HG03558 (cell line): ENCODE data around the gene COL23A1.
"Not testable (repeated sequence)": the region's sequence is repeated elsewhere in the genome, so short reads cannot be mapped to it uniquely, and the experiment has no call there.

Source experiments
- ATAC-seq: cut with Tn5 transposase; IDR thresholded peaks from one replicate; pipeline ENCODE4 v1.9.1; 2021; ENCODE audit warnings: moderate number of reproducible peaks; ENCODE audit not compliant: unreplicated experiment; ENCODE audit errors: extremely low read depth

The COL23A1 gene

GRCh38 chr5:178265746-178266145, 324.4 kb downstream of the COL23A1 start:
- no peak for ATAC-seq

GRCh38 chr5:178264044-178264443, 326.1 kb downstream of the COL23A1 start:
- no peak for ATAC-seq

- ATAC-seq: no peak
Observed at GRCh38 chr5:178261666-178262600, 328.3 kb downstream of the COL23A1 start.

DNA sequence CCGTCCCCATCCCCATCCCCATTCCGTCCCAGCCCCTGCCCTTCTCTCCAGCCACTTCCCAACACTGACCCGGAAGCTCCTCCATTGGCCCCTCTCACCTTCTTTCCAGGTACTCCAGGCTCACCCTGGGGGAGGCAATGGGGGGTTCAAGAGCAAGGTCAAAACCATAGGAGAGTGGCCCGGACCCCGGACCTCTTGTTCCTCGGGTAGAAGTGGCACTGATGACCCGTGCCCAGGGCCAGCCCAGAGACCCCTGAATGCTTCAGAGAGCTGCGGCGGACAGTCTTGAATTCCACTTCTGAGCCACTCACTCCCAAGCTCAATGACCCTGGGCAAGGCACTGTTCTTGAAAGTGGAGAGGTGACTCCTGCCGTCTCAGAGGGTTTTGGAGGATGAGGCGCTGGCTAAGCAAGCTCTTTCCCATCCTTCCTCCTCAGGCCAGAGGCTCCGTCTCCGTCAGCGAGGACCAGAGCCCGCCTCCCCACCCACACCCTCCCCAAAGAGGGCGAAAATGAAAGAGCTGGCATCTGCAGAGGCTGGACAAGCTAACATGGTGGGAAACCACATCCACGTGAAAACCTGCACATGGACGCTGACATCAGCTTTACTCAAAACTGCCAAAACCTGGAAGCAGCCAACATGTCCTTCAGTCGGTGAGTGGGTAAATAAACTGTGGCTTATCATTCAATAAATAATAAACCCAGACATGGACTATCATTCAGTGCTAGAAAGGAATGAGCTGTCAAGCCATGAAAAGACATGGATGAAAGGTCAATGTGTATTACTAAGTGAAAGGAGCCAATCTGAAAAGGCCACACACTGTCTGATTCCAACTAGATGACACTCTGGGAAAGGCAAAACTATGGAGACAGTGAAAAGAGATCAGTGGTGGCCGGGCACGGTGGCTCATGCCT, 330.3 kb downstream of the COL23A1 start:
- no peak for ATAC-seq

DNA sequence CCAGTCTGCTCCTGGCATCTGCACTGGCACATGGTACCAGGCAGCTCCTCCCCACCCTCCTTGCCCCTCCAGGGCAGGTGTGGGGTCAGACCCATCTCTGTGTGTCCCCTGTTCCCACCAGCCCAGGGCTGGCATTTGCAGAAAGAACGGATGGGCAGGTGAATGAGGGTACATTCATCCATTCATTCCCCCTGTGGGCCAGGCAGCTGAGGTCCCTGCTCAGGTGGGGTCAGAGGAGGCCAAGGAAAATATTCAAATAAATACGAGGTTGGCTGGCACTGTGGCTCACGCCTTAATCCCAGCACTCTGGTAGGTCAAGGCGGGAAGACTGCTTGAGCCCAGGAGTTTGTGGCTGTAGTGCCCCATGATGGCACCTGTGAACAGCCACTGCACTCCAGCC, 332.5 kb downstream of the COL23A1 start:
- ATAC-seq: no peak

DNA sequence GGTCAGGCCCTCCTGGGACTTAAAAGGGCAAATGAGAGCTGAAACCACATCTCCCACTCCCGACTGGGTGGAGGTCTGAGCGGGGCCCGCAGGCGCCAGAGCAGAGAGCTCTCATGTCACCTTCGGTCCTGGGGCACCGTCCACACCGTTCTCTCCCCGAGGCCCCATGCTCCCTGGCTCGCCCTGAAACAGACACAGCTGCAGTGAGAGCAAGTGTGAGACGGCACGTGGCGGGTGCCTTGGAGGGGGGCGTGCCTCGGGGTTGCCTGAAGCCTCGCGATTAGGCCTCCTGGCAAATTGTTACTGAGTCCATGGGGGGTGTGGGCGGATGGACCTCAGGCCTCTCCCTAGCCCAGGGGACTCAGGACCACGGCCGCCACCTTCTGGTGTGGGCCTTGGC, 333.4 kb downstream of the COL23A1 start:
- no peak for ATAC-seq

DNA sequence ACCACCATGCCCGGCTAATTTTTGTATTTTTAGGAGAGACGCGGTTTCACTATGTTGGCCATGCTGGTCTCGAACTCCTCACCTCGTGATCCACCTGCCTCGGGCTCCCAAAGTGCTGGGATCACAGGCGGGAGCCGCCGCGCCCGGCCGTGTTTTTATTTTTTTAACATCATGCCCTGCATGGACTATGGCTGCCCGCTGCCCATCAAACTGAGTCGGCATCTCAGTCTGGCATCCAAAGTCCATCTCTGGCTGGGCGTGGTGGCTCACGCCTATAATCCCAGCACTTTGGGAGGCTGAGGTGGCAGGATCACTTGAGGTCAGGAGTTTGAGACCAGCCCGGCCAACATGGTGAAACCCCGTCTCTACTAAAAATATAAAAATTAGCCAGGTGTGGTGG, 336.6 kb downstream of the COL23A1 start:
- not testable (repeated sequence) for ATAC-seq

DNA sequence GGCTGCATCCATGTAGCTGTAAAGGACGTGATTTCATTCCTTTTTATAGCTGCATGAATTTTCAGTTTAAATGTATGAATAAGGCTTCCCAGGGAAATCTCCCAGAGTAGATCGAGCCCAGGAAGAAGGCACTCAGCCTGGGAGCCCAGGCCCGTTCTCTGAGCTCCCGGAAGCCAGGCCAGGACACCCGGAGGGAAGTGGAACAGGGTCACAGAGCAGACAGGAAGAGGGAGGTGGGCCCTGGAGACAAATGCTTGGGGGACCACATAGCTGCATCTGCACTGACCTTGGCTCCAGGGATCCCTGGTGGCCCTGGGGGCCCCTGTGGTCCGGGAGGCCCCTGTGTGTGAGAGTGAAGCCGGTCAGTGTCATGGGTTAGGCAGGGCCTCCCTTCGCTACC, 337.9 kb downstream of the COL23A1 start:
- no peak for ATAC-seq

- no peak for ATAC-seq
Observed at GRCh38 chr5:178250263-178250662, 339.9 kb downstream of the COL23A1 start.

DNA sequence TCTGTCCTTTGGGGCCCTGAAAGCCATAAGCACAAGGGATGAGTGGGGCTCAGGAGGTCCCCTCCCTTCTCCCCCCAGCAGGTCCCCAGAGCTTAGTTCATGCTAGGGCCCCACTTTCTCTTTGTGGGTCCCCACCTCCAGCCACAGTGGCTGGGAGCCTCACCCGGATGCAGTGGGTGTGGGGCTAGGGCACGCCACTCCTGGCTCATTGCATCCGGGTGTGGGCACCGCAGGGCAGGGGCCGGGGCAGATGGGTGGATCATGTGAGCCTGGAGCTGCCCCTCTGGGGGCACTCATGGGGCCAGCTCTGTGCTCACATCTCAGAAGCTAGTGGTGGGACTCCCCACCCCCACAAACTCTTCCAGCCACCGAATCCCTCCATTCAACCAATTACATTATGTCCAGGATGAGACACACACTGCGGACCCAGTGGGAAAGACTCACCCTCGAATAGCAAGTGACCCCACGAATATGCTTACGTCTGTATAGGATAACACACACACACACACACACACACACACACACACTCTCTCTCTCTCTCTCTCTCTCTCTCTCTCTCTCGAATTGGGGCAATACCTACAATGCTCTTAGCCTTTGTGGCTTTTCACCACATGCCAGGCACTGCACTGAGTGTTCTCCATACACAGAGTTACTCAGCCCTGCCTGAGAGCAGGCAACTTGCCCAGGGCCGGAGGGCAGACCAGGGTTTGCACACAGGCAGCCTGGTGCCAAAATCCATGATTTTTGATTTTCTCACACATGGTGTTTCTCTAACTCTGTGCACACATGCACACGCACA, 340.8 kb downstream of the COL23A1 start:
- ATAC-seq: no peak

DNA sequence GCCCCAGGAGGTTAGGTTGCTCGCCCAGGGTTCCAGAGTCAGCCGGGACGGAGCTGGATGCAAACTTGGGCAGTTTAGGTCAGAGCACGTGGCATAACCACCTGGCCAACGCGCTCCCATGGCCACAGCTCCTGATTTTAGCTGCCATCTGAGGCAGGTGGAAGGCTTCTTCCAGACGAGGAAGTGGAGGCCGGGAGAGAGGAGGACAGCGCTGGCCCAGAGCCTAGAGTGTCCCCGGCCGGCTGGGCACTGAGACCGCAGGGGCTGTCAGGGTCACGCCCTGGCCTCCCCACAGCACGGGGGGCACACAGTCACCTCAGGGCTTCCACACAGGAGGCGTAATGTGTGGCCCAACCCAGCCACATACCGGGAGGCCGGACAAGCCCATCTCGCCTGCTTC, 341.4 kb downstream of the COL23A1 start:
- no peak for ATAC-seq

DNA sequence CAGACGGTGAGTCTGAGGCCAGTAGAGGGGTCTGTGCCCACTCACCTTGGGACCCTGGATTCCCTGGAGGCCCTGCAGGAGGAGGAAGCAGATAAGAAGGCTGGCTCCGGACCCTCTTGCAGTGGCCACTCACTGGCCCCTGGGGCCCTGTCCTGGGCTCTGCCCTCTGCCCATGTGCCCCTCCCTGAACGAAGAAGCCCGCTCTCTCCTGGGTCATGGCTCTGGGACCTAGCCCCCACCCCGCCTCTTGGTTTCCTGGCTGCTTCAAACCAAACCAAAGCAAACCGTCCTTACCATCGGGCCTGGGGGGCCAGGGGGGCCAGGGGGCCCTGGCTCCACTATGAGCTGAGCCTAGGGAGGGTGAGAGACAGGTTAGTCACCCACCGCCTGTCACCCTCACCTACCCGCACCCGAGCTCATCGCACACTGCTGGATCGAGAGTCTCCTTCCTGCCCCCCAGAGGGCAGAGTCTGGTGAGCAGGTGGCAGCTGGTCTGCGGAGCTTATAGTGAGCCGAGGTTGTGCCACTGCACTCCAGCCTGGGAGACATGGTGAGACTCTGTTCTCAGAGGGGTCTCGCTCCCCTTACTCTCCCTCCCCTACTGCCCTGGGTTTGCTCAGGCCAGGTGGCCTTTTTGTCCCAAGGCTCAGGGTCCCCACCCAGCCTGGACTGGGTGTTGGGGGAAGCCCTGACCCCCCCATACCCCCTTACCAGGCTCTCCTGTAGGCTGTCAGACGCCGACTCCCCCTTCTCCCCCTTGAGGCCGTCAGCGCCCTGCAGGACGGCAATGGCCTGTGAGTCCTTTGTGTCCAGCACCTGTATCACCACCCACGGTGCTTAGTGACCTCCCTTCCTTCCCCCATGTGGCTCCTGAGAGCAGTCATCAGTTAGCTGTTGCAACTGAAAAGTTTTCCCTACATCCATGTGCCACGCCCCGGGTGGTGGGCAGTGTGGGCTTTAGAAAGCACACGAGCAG, 342.4 kb downstream of the COL23A1 start:
- ATAC-seq: no peak

- ATAC-seq: no peak
Observed at GRCh38 chr5:178246624-178247279, 343.4 kb downstream of the COL23A1 start.

- no peak for ATAC-seq
Observed at GRCh38 chr5:178245389-178245788, 344.8 kb downstream of the COL23A1 start.

DNA sequence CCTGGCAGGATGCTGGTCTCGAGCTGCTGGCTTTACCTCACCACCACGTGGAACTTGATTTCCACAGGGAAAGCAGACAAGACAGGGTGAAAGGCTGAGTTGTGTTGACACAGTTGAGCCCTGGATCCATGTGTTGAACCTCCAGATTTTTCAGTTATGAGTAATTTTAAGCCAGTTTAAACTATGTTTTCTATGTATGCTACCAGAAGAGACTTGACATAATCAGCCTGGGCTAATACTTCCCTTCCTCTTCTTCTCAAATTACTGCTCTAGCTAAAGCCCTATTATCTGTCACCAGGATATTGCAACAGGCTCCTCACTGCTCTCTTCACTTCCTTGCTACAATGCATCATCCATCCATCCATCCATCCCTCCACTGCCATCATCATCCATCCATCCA, 345.6 kb downstream of the COL23A1 start:
- ATAC-seq: no peak

- ATAC-seq: no peak
Observed at GRCh38 chr5:178242416-178242815, 347.8 kb downstream of the COL23A1 start.

DNA sequence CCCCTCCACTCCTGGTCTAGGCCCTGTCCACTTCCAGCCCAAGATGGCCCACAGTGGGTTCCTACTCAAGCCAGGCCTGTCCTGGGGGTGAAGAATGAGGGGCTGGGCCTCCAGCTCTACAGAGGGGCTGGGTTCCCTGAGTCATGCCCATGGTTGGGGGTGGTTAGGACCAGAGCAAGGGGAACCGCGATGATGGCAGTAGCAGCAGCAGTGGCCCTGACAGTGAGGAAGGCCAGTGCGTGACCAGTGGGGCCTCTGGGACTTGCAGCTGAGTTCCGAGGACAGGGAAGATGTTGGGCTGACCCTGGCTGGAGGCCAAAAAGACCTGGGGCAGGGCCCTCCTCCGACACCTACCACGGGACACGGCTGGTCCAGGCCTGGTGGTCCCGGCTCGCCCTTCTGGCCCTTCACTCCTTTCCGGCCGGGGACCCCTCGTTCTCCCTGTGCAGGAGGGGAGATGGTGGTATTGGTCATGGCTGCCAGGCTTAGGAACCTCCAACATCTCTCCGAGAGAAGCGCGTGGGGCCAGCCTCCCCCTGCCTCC, 348.4 kb downstream of the COL23A1 start:
- ATAC-seq: no peak

GRCh38 chr5:178241231-178241663, 348.9 kb downstream of the COL23A1 start:
- ATAC-seq: no peak
